Fibroblast of lung (primary cell): ENCODE measurements around the gene KBTBD2. TPM values are rescaled to one million over a fixed set of nuclear protein-coding genes. Genes with fewer than 3 reads are reported as not detected.

Experiments
- DNase-seq, 2 donors: peaks; one replicate each; pipeline versions ENCODE4 v3.0.0 to v3.0.0-alpha.2; 2010; ENCODE audit warnings: low read depth in 2 of 2
- H2AFZ ChIP-seq: 2 replicates; pipeline ENCODE4 v1.5.1; 2012; ENCODE audit warnings: low read length, control low read depth, inconsistent platforms
- H3K27ac ChIP-seq: 2 replicates; pipeline ENCODE4 v1.5.1; 2011; ENCODE audit warnings: low read length, control low read depth; ENCODE audit not compliant: insufficient read depth
- H3K27me3 ChIP-seq: 2 replicates; pipeline ENCODE4 v1.5.1; 2011; ENCODE audit warnings: mild to moderate bottlenecking, low read length; ENCODE audit not compliant: control insufficient read depth, insufficient read depth
- H3K36me3 ChIP-seq: 2 replicates; pipeline ENCODE4 v1.5.1; 2011; ENCODE audit warnings: low read length; ENCODE audit not compliant: control insufficient read depth, insufficient read depth
- H3K4me1 ChIP-seq: 2 replicates; pipeline ENCODE4 v1.5.1; 2011; ENCODE audit warnings: low read length; ENCODE audit not compliant: control insufficient read depth, insufficient read depth; ENCODE audit errors: extremely low read depth
- H3K4me2 ChIP-seq: 2 replicates; pipeline ENCODE4 v1.5.1; 2011; ENCODE audit warnings: low read length, control low read depth; ENCODE audit not compliant: insufficient read depth; ENCODE audit errors: extremely low read depth
- H3K4me3 ChIP-seq, 4 experiments: fragments of 200-600 bp in 1 of 4; sonication (generic) in 1 of 4; replicated peaks in 1 of 4; 2 replicates each; pipeline ENCODE4 v1.5.1; 2011 to 2016; ENCODE audit warnings: low read length in 4 of 4, low read depth in 3 of 4, mild to moderate bottlenecking in 3 of 4, control low read depth in 2 of 4, inconsistent platforms in 1 of 4, mixed read lengths in 1 of 4; ENCODE audit not compliant: insufficient read depth in 1 of 4; ENCODE audit errors: control extremely low read depth in 1 of 4
- H3K79me2 ChIP-seq: 2 replicates; pipeline ENCODE4 v1.5.1; 2012; ENCODE audit warnings: mild to moderate bottlenecking, low read length, inconsistent platforms; ENCODE audit not compliant: control insufficient read depth, insufficient read depth
- H3K9ac ChIP-seq: 2 replicates; pipeline ENCODE4 v1.5.1; 2011; ENCODE audit warnings: mild to moderate bottlenecking, low read length, control low read depth; ENCODE audit not compliant: insufficient read depth
- H3K9me3 ChIP-seq: 2 replicates; pipeline ENCODE4 v1.5.1; 2012; ENCODE audit warnings: low read depth, low read length; ENCODE audit not compliant: control insufficient read depth, insufficient read depth
- H4K20me1 ChIP-seq: 2 replicates; pipeline ENCODE4 v1.5.1; 2011; ENCODE audit warnings: low read length; ENCODE audit not compliant: control insufficient read depth, insufficient read depth; ENCODE audit errors: extremely low read depth
- EZH2 ChIP-seq: IDR thresholded peaks from 2 replicates; pipeline ENCODE4 v1.5.1; 2012; ENCODE audit warnings: low read length, control low read depth, mild to moderate bottlenecking; ENCODE audit errors: missing control alignments
- polyA plus RNA-seq, 2 donors: library from polyadenylated mRNA; depleted of rRNA in 1 of 2; stranded (reverse) in 1 of 2; unstranded in 1 of 2; fragments of >200 nt; gene quantifications; 2 replicates each; pipeline ENCODE4 v1.2.1, GENCODE V29; 2011 to 2012; ENCODE audit warnings: missing spikeins in 1 of 2
- total RNA-seq: library from RNA; depleted of rRNA; stranded (reverse); fragments of >200 nt; gene quantifications from 2 replicates; pipeline ENCODE4 v1.2.1, GENCODE V29; 2014
- TF ChIP-seq, protein P1 (sequence below), 2 donors: IDR thresholded peaks in 1 of 2; conservative IDR thresholded peaks in 1 of 2; 1 replicate in 1 of 2; 2 replicates in 1 of 2; pipeline ENCODE4 v1.5.1; 2011 to 2012; ENCODE audit warnings: low read length in 2 of 2, control low read depth in 1 of 2, inconsistent platforms in 1 of 2, low read depth in 1 of 2, mild to moderate bottlenecking in 1 of 2

Gene KBTBD2
- total and polyA plus RNA-seq, 2 donors (not counting 1 experiment from before 2014, with no cell fraction given), result 26.7 to 29.2 TPM

DNA sequence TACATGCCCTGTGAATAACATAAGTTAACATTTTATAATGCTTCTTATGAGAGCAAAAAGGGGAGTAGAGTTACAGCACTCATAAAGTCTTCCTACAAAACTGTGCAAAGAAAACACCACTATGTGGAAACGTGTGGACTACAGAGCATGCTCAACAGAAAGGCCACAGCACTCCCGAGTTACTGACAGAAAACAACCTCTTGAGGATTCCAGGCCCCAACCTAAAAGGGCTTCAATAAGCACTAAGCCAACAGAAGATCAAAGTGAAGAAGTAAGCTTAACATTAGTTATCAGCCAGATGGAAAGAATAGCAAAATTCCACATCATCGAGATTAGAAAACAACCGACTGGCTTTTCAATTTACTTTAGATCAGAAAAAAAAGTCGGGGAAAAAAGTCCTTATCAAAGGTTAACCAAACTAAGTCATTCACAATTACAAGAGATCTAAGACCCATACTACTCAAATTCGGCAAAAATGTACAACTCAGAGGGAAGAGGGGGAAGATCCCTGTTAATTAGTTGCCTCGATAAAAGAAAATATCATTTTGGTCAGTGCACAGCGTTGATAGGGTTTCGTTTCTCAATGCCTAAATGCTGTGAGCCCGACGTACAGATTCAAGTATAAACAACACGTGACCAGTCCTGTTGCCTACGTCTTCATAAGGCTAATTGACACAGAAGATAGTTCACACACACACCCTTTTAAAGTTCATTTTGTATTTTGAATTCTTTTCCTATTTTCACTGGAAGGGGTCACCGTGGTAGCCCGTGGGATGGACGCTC lies 1.4 kb downstream of the KBTBD2 start:
- TF ChIP-seq, protein P1, sequence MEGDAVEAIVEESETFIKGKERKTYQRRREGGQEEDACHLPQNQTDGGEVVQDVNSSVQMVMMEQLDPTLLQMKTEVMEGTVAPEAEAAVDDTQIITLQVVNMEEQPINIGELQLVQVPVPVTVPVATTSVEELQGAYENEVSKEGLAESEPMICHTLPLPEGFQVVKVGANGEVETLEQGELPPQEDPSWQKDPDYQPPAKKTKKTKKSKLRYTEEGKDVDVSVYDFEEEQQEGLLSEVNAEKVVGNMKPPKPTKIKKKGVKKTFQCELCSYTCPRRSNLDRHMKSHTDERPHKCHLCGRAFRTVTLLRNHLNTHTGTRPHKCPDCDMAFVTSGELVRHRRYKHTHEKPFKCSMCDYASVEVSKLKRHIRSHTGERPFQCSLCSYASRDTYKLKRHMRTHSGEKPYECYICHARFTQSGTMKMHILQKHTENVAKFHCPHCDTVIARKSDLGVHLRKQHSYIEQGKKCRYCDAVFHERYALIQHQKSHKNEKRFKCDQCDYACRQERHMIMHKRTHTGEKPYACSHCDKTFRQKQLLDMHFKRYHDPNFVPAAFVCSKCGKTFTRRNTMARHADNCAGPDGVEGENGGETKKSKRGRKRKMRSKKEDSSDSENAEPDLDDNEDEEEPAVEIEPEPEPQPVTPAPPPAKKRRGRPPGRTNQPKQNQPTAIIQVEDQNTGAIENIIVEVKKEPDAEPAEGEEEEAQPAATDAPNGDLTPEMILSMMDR (conservative IDR thresholded peaks at IDR 0.05 in 1 of 2, IDR thresholded peaks at IDR 0.05 in 1 of 2; ENCODE audit: low read depth in 1 of 2, low read length in 2 of 2), result no peak
- TF ChIP-seq EZH2, result no peak
- no peaks in the 10 kb centered on the region for H3K27me3 ChIP-seq
- DNase-seq, result peak; percentile 62 to 87
- H3K36me3 ChIP-seq, result no peaks in the 10 kb centered on the region
- peaks cover 7% of the 10 kb centered on the region for H3K4me1 ChIP-seq
- peak overlapping the region; percentile 84 to 92 (median 88) for H3K4me3 ChIP-seq
- peak overlapping the region; percentile 91 for H3K27ac ChIP-seq
- H4K20me1 ChIP-seq, result no peaks in the 10 kb centered on the region
- no peaks in the 10 kb centered on the region for H3K9me3 ChIP-seq
- H3K9ac ChIP-seq, result peak overlapping the region; percentile 95
- H3K79me2 ChIP-seq, result peaks cover 58% of the 10 kb centered on the region
- peak overlapping the region; percentile 87 for H3K4me2 ChIP-seq
- no peak overlapping the region for H2AFZ ChIP-seq

DNA sequence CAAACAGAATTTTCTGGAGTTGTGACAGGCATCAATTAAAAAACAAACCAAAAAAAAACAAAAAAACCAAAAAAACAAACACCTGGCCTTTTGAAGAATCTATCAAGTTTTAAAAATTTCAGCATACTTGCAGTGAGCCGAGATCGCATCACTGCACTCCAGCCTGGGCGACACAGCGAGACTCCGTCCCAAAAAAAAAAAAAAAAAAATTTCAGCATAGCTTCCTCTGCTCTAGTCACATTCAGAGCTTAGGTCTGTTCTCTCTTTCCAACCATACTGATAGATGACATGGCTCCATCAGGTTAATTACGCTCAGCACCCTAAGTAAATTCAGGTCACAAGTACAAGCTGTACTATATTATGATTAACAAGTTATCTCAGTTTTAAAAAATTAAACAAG lies 3.1 kb downstream of the KBTBD2 start:
- no peaks in the 10 kb centered on the region for H3K9me3 ChIP-seq
- peaks cover 72% of the 10 kb centered on the region for H3K79me2 ChIP-seq
- H3K4me3 ChIP-seq, result no peak overlapping the region
- no peak overlapping the region for H3K9ac ChIP-seq
- H3K27me3 ChIP-seq, result no peaks in the 10 kb centered on the region
- no peaks in the 10 kb centered on the region for H3K36me3 ChIP-seq
- H3K27ac ChIP-seq, result no peak overlapping the region
- DNase-seq, result no peak
- no peak overlapping the region for H3K4me2 ChIP-seq
- no peak overlapping the region for H2AFZ ChIP-seq
- peaks cover 7% of the 10 kb centered on the region for H3K4me1 ChIP-seq
- no peaks in the 10 kb centered on the region for H4K20me1 ChIP-seq
- TF ChIP-seq EZH2, result no peak
- TF ChIP-seq, protein P1 (conservative IDR thresholded peaks at IDR 0.05 in 1 of 2, IDR thresholded peaks at IDR 0.05 in 1 of 2; ENCODE audit: low read depth in 1 of 2, low read length in 2 of 2), result no peak

DNA sequence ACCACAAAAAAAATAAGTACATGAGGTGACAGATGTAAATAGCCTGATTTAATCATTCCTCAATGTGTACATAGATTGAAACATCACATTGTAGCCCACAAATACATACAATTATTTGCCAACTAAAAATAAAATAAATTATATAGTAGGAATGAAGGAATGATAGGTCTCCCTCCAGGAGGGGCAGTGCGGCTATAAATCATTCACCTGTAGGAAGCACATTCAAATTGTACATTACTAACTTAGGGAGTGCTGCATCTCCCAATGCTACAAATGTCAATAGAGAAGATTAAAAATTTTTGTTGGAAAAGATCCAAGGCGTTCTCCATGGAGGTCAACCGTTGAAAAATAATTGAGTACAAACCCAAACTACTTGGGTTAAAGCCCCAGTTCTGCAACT lies 4.2 kb downstream of the KBTBD2 start:
- no peaks in the 10 kb centered on the region for H3K27me3 ChIP-seq
- no peak overlapping the region for H2AFZ ChIP-seq
- TF ChIP-seq, protein P1 (conservative IDR thresholded peaks at IDR 0.05 in 1 of 2, IDR thresholded peaks at IDR 0.05 in 1 of 2; ENCODE audit: low read depth in 1 of 2, low read length in 2 of 2), result no peak
- no peak for TF ChIP-seq EZH2
- H3K4me3 ChIP-seq, result no peak overlapping the region
- H3K4me2 ChIP-seq, result peak overlapping the region; percentile 10
- H4K20me1 ChIP-seq, result no peaks in the 10 kb centered on the region
- no peaks in the 10 kb centered on the region for H3K9me3 ChIP-seq
- H3K4me1 ChIP-seq, result peaks cover 2% of the 10 kb centered on the region
- H3K27ac ChIP-seq, result no peak overlapping the region
- H3K36me3 ChIP-seq, result no peaks in the 10 kb centered on the region
- no peak overlapping the region for H3K9ac ChIP-seq
- no peak for DNase-seq
- peaks cover 83% of the 10 kb centered on the region for H3K79me2 ChIP-seq
